Measurements from ENCODE around the gene LDAH.
A peak's percentile ranks its signal among the peaks of the same experiment; 100 is the strongest.

LDAH gene

DNA sequence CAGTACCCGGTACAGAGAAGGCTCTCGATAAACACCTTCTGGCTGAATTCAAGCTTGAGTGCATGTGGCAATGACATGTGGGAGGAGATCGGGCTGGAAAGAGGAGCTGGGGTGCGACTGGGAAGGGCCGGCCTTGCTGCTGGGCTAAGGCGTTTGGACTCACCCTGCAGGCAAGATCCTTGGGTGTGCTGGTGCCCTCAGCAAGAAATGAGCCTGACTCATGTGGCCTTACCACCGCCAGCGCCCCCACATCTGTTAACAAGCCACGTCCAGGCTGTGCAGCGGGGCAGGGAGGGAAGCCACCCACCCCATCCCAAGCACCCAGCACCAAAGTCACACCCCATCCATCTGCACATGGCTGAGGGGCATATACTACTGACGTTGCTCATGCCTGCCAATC, 173.3 kb downstream of the LDAH start:
- DNase-seq: no peak

DNA sequence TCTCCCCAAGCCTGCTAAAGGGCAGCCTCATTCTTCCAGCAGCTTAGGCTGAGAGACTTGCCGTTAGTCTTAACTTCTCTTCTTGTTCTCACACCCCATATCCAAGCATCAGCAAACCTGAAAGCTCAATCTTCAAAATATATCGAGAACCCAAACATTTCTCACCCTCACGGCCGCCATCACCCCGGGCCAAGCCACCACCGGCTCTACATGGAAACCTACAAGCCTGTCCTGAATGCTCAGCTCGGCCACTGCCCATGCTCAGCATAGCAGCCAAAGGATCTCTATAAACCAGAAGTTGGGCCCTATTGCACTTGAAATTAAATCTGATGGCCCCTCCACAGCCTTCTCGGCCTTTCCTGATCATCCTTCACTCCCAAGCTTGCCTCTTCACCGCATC, 174.1 kb downstream of the LDAH start:
- no peak for DNase-seq

DNA sequence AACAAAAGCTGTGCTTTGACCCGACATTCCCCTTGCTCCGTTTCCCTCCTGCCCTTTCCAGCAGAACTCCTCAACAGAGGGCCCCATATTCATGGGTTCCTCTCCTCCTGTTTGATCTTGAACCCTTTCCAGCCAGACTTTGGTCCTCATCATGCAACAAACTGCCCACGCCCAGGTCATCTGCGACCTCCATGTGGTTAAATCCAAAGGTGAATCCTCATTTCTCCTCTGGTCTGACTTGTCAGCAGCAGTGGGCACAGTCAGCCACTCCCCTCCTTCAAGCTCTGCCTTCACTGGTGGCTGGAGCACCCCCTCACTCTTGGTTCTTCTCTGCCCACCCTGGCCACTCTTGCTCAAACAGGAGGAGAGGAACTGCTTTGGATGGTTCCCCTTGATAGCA, 174.7 kb downstream of the LDAH start:
- DNase-seq: no peak

DNA sequence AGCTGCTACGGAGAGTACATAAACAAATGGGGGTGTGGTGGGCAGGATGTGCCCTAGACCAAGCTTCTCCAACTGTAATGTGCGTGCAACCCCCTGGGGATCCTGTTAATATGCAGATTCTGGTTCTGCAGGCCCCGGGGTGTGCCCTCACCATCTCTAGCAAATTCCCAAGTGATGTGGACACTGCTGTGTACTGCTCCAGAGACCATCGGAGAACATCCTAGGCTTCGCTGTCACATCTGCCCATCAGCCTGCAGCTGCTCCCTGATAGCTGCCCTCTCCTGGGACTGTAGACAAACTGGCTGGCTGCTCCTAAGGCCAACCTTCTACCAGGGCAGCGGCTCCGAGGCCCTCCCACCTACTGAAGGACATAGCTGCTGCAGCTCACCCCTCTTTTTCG, 175.2 kb downstream of the LDAH start:
- no peak for DNase-seq

DNA sequence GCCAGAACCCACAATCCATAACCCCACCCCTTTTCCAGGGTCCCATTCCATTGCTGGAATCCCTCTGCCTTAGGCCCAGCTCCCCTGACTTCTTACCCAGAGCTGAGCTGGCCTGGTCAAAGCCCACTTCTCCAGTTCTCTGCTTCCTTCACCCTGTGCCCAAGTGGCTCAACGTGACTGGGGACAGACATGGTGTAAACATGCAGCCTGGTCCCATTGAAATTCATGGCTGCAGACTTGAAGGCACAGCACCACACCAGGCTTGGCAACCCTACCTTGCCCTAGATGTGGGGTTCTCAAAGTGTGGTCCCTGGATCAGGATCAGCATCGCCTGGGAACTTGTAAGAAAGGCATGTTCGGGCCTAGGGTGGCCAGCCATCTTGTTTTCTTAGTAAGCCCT, 175.7 kb downstream of the LDAH start:
- no peak for DNase-seq

DNA sequence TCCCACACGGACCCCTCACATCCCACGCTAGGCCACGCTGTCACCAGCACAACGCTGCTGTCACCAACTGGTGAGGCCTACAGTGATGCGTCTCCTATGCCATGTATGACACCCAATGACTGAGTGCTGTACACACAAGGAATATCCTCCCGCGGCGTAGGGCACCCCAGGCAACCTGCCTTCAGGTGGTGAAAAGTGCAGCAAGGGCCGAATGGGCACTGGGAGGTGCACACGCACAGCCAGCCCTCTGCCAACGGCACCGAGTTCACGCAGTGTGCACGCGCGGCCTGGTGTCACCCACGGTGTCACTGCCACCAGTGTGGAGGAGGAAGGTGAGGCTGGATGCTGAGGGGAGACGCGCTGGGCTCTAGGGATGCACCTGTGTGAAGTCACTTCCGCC, 176.5 kb downstream of the LDAH start:
- DNase-seq: no peak

DNA sequence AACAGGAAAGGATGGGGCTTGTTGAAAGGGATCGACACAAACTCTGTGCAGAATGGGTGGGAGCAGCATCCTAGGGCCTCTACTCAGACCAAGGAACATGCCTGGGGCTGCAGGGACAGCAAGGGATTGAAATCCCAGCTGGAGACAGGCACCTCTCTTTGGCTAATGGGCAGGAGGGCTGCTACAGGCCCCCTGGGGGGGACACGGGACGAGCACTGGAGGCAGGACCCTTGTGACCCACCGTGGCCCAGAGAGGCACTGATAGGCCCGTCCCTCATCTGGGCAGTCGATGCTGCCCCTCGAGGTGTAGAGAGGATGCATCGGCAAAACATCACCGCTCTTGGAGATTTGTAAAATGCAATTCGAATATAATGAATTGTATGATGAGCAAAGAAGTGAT, 177.1 kb downstream of the LDAH start:
- no peak for DNase-seq

DNA sequence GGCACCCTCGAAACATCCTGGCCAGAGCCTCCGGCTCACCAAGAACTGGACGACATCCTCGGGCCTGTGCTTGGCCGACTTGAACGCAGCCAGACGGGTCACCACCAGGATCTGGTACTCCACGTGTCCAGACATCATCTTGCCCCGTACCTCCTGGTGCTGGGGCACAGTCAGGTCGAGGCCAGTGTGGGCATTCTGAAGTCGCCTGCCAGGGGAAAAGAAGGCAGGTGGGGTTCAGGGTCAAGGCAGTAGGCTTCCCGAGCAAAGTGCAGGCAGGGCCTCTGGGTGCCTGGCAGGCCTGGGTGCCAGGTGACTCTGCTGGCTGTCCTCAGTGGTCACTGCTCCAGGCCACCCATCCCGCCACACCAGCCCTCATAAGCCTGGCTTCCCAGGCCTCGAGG, 177.6 kb downstream of the LDAH start:
- DNase-seq: no peak

DNA sequence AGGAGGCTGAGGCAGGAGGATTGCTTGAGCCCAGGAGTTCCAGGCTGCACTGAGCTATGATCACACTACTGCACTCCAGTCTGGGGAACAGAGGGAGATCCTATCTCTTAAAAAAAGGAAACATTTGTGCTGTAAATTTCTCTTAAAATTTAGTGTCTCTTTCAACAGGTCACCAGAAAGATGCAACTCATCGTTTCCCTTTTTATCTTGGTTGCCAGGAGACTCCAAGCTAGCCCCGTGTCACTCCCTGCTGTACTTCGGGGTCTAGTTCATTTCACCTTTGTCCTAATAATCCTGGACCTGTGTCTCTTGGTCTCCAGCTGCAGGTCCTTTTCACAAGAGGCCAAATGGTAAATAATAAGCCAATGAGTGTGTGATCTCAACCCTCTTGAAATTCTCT, 179.1 kb downstream of the LDAH start:
- DNase-seq: no peak

DNA sequence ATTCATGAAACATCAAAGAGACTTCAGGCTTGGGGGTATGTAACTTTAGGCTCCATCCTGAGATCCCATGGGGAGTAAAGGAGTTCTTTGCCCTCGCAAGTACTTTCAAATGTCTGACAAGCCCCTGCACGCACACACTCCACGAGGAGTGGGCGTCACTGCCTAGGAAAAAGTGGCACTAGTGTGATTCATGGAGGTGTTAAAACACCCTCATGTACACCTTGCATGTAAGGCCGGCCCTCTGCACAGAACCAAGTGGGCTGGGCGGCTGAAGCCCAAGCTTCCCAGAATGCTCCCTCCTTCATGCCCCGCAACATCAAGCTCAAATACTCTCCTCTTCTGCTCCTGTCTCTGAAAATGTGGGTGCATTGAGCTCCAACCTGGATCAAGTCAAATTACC, 179.8 kb downstream of the LDAH start:
- DNase-seq: no peak

DNA sequence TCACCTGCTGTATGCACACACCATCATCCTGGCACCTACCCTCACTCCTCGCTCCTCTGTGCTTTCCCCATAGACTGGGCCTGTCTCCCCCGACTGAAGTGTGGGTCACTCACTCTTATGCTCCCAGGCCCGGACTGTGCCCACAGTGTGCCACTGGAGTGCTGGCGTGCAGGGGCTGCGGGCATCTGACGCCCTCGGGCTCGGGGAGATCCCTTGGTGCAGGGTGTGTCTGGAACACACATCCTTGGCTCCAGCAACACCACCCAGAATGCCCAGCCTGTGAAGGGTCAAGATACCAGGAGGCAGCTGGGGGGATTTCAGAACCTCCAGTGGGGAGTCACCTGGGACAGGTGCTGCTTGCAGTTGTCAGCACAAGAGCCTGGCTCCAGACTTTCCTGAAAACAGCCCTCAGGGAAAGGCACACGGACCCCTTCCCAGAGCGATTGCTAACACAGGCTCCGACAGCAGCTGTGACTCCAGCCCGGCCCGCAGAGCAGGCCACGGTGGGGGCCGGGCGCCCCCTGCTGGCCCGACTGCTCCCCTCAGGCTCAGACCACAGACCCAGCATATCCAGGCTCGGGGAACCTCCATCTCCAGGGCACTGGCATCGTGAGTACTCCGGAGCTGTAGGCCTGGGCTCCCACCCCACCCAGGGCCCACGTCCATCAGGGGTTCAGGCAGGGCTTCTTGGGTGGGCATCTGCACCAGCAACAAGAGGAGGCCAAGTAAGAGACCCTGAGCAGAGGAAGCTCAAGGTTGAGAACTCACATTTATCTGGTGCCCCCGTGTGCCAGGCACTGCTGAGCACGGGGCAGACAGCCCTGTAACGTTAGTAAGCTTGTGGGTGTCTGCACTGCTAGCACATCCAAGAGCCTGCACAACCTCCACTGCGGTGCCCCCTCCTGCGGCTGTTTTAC, 180.6 kb downstream of the LDAH start:
- DNase-seq: peak; percentile 36 to 38

DNA sequence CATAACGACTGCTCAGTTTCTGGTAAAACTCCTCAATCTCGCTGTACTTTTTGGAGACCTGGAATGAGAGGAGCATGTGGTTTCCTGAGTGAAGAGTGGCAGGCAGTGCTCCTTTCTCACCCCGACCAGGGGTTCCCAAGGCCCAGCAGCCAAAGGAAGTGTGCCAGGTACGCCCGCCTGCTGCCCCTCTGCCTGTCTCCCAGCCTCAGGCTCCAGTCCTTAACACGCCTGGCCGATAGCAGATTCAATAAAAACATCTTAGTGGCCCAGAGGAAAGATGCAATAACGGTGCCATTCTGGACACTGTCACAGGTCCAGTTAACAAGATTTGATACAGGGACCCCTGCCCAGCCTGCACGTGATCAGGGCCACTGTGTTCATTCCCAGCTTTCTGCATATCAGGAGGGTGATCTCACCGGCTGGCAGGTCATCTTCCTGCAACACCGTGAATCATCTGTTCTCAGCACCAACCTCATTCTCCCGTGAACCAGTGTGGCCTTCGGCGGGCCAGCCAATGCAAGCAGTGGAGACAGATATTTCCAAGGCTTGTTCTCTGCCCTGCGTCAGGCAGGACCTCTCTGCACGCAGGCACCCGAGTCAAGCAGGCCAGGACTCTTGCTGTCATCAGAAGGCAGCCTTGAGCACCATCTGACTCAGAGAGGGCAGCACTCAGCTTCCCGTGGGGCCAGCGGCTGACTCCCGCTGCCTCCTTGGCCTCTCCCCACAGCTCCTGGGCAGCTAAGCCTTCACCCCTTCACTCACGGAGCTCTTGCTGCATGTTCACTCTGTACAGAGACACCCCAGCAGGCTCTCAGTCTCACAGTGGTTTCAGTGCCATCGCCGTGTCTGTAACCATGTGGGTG, 181.5 kb downstream of the LDAH start:
- DNase-seq: no peak

DNA sequence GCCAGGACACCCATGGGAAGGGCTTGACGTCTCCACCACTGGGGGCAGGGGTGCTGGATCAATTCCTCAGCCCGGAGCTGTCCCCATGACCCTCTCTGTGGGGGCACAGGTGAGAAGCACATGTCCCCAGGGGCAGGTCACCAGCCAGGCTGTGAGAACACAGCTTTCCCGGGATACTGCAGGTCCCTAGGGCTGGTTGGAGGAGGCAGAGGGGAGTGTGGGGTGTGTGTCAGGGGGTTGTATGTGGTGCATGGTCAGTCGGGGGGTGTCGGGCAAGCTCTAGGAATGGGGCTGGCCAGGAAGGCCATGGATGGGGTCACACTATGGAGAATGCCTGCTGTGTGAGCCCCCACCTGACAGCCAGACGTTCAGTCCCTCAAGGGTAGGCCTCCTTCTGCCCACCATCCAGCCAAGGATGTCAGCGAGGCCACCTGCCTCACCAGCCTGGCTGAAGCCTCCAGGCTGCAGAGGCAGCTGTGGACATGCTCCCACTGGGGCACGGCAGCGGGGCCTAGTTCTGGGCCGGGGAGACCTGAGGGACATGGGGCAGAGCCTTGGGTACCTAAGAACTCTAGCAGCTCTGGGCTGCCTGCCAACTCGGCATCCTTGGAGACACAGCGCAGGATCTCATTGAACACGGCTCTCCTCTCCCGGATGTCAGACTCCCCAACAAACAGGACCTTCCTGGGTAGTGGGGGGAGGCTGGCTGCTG, 182.3 kb downstream of the LDAH start:
- no peak for DNase-seq

DNA sequence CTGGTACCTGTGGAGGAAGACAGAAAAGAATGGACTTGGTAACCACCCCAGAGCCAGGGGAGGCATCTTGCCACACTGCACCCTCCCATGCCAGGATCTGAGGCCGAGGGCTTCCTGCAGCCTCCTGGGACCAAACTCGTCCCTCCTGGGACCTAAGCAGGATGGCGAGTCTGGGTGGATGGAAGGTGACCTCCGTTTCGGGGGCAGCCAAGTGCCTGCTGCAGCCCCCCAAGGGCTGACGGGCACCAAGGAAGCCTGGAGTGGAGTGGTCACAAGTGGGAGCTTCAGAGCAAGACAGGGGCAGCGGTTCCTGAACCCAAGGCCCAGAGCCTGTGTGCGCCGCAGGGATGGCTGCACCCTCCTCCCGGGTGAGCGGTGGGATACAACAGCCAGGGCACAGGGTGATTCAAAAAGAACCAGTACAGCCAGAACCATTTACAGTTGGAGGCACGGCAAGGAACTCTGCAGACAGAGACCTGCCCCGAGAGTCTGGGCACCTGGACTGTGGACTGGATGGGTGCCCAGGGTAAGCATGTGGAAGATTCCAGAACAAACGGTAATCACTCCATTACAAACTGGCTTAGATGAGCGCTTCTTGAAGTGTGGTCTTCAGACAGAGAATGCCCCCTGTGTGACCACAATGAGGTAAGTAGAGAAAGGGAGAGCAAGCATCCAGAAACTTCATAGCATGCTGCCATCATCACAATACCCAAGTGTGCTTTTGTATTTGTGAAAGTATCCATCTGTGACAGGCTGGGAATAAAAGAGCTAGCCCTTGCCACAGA, 184.1 kb downstream of the LDAH start:
- DNase-seq: no peak

DNA sequence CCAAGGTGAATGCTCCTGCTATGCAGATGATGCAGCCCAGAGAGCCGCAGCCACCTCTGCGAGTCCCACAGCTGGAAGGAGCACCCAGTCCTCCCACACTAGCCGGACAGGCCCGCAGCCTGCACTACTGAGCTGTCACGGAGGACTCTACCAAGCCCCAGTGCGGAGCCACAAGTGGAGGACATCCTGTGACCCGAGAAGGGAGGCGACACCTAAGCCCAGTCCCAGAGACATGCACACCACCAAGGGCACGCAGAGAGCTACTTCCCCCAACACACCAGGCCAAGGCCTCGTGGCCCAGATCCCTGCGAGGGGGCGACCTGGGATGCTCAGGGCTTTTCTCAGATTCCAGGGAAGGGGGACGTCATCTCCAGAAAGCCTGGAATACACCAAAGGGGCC, 184.9 kb downstream of the LDAH start:
- no peak for DNase-seq

DNA sequence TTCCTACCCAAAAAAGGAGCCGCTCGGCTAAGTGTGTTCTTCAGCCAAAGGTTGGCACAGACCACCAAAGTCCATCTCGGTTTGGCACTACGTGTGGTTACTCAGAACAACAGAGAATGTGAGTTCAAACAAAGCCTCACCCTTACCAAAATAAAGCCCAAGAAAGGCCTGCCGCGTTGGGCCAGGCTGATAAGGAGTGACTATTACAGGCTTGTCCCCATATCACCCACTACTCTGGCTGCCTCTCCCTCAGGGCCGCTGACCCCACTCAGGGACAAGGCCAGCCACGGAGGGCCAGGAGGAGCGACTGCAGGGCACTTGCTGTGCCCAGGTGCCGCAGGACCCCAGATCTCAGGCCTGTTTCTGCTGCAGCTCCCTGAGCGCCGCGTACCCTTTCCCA, 185.8 kb downstream of the LDAH start:
- DNase-seq: no peak

DNA sequence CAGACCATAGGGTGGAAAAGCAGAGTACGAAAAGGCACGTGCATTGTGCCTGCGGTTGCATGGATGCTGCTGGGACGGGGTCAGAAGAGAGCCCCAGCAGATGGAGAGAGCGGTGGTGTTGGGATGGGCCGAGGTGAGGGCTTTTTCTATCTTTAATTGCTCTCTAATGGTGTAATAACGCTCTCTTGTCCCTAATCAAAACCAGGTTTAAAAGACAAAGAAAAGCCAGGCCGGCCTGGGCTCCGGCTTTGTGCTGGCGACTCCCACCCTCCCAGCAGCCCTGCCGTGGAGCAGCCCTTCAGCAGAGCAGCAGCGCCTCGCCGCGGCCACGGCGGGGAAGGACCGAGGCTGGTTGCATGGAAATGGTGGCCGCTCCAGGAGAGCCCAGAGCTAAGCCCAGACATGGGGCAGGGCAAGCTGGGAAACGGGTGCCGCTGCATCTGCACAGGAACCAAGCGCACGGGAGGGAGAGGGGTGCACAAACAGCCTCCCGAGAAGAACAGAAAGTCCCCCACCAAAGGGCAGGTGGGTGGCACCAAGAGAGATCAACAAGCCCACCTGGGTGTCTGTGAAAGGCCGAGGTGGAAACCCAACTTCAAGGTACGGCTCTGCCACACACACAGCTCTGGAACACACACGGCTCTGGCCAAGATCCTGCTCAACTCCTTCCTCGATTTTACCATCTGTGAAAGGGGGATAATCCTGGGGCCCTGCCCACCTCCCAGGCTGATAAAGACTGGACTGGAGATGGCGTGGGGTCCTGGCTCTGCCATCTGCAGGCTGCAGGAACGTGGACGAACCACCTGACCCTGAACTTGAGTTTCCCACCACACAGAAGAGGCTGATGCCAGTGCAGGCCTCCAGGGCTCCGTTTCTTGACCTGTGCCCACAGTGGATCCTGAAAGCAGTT, 187.0 kb downstream of the LDAH start:
- peak; percentile 11 to 16 for DNase-seq

DNA sequence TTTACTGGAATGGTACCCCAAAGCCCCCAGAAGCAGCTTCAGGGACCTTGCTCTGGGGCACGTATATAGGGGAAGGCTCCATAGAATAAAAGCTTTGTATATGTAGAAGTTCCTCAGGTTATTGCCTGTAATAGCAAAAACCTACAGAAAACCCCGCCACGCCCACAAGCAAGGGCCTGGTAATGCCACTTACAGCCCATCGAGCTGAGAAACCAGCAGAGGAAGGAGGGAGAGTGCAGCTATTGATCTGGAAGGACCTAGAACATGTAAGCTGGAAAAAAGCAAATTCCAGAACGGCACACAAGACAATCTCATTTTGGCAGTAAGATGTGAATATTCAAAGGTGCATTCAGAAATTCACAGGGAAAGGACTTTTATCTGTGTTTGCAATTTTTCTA, 187.8 kb downstream of the LDAH start:
- DNase-seq: no peak

DNA sequence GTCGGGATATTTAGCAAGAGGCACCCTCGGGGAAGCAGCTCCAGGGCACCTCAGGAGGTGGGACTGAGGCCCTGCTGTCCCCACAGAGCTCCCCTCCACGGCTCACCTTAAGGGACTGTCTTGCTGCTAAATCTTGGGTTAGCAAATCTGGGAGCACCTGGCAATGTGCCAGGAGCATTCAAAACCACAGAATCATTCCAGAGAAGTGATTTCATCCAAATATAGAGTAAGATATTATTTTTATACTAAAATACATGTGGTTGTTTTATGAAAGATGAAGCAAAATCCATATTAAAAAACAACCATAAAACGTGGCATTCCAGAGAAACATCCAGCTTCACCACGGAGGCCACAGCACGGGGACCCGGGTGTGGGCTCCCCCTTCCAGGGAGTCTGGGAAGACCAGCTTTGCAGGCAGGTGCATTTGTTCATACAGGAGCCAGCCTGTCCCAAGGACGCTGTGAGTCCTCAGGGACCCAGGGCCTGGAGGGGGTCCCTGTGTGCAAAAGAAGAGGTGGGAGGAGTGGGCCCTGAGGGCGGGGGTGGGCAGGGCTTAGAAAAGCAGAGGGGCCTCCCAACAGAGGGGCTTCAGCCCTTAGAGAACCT, 188.3 kb downstream of the LDAH start:
- no peak for DNase-seq
